Measurements from ENCODE around the gene ATP11A. TPM values are rescaled to one million over a fixed set of nuclear protein-coding genes. Genes with fewer than 3 reads are reported as not detected.

Gene ATP11A
- total RNA-seq, 6 experiments from 2014 or later: 24.3 to 57.4 (median 33.1) TPM

DNA sequence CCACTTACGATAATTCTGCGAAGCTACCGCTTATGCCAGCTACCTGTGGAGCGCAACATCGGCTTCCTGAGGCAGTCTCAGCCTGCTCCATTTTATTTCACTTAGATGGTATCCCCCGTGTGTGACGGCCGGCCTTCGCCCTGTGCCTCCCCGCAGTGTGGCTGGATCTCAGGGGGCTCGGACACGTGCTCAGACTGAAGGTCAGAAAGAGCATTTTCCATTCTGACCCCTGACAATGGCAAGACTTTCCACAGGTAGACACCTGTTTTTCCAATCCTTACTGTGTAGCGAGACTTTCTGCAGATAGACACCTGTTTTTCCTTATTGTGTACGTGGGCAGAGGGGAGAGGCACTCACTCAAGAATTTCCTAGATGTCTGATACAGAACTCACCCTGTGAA is 52.7 kb downstream of the ATP11A start:
- Histone ChIP-seq H3K4me3 (no peak overlapping the region), H3K27me3 (no peaks in the 10 kb centered on the region), H3K27ac (no peak overlapping the region), H3K4me1 (no peaks in the 10 kb centered on the region), H3K9me3 (no peaks in the 10 kb centered on the region), H3K36me3 (no peaks in the 10 kb centered on the region)
- ATAC-seq (no peak), DNase-seq (no peak)
- 99% methylated on average over 9 of the region's 14 CpGs for WGBS (ENCODE audit: insufficient coverage, low coverage, low lambda C conversion rate, missing lambda C conversion rate)
- intact Hi-C loops (cut with DNase I): no loop called here
- no peak for TF ChIP-seq CTCF (IDR thresholded peaks at IDR 0.05)
- TF ChIP-seq POLR2A (IDR thresholded peaks at IDR 0.05): no peak

DNA sequence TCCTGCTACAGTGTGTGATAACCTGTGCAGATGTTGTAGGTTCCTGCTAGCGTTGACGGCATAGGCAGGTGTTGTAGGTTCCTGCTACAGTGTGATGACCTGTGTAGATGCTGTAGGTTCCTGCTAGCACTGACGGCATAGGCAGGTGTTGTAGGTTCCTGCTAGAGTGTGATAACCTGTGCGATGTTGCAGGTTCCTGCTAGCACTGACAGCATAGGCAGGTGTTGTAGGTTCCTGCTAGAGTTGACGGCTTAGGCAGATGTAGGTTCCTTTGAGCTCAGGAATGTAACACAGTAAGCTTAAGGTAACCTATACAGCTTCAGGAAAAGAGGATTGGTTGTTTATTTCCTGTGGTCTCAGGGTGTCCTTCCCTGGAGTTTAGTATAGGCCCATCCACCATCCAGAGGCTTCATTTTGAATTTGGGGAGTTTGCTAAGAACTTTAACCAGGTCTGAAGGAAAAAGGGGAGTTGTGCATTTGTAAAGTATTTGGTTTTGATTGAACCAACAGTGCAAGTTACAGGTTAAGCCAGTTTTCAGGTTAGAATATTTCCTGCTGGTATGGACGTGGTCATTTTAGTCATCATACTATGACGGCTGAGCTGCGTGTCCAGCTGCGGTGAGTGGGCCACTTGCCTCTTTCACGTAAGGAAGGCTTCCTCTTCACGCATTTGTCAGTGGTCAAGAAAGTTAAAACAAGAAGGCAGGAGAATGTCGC is 53.8 kb downstream of the ATP11A start:
- no peaks in the 10 kb centered on the region for H3K27me3 ChIP-seq
- no peaks in the 10 kb centered on the region for H3K4me1 ChIP-seq
- intact Hi-C loops (cut with DNase I): no loop called here
- H3K27ac ChIP-seq: no peak overlapping the region
- no peak for DNase-seq
- 87% methylated on average over 11 of the region's 12 CpGs for WGBS (ENCODE audit: insufficient coverage, low coverage, low lambda C conversion rate, missing lambda C conversion rate)
- no peak for ATAC-seq
- H3K4me3 ChIP-seq: no peak overlapping the region
- no peaks in the 10 kb centered on the region for H3K9me3 ChIP-seq
- TF ChIP-seq POLR2A (IDR thresholded peaks at IDR 0.05): no peak
- no peak for TF ChIP-seq CTCF (IDR thresholded peaks at IDR 0.05)
- no peaks in the 10 kb centered on the region for H3K36me3 ChIP-seq

- no peaks in the 10 kb centered on the region for H3K9me3 ChIP-seq
- DNase-seq: no peak
- no peaks in the 10 kb centered on the region for H3K27me3 ChIP-seq
- H3K4me1 ChIP-seq: no peaks in the 10 kb centered on the region
- ATAC-seq: no peak
- intact Hi-C loops (cut with DNase I): no loop called here
- TF ChIP-seq CTCF (IDR thresholded peaks at IDR 0.05) (no peak), POLR2A (IDR thresholded peaks at IDR 0.05) (no peak)
- H3K36me3 ChIP-seq: no peaks in the 10 kb centered on the region
- H3K27ac ChIP-seq: no peak overlapping the region
- 78% methylated on average over 14 of the region's 22 CpGs for WGBS (ENCODE audit: insufficient coverage, low coverage, low lambda C conversion rate, missing lambda C conversion rate)
- no peak overlapping the region for H3K4me3 ChIP-seq
Measured at GRCh38 chr13:112744168-112745021, 54.6 kb downstream of the ATP11A start.

DNA sequence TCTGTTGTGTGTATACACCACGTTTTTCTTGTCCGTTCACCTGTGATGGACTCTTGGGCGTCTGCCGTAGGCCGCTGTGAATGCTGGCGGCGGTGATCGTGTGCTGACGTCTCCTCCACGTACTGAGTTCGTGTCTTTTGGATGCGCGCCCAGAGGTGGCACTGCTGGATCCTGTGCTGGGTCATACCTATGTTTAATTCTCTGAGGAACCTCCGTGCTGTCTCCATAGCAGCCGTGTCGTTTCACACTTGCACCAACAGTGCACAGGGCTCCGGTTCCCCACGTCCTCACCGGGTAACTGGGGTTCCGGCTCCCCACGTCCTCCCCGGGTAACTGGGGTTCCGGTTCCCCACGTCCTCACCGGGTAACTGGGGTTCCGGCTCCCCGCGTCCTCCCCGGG is 56.2 kb downstream of the ATP11A start:
- Histone ChIP-seq H3K9me3 (no peaks in the 10 kb centered on the region), H3K36me3 (no peaks in the 10 kb centered on the region), H3K4me3 (no peak overlapping the region), H3K27ac (no peak overlapping the region), H3K4me1 (no peaks in the 10 kb centered on the region), H3K27me3 (no peaks in the 10 kb centered on the region)
- TF ChIP-seq POLR2A (IDR thresholded peaks at IDR 0.05): no peak
- TF ChIP-seq CTCF (IDR thresholded peaks at IDR 0.05): no peak
- ATAC-seq (no peak), DNase-seq (no peak)
- intact Hi-C loops (cut with DNase I): no loop called here
- 84% methylated on average over 6 of the region's 29 CpGs for WGBS (ENCODE audit: insufficient coverage, low coverage, low lambda C conversion rate, missing lambda C conversion rate)
